SJCRH30 (cell line): ENCODE results near the gene GDI2. TPM values are rescaled to one million over a fixed set of nuclear protein-coding genes. Genes with fewer than 3 reads are reported as not detected.

Experiments used
- DNase-seq, 2 experiments: peaks; one replicate each; pipeline ENCODE4 v3.0.0-alpha.2; 2015 to 2020
- H3K27ac ChIP-seq: fragments of 250-450 bp; sonication (Bioruptor Pico); 2 replicates; pipeline ENCODE4 v1.5.1; 2020; ENCODE audit warnings: mild to moderate bottlenecking, moderate library complexity
- H3K27me3 ChIP-seq: fragments of 250-450 bp; sonication (Bioruptor Pico); 2 replicates; pipeline ENCODE4 v1.5.1; 2020; ENCODE audit warnings: mild to moderate bottlenecking, moderate library complexity
- H3K36me3 ChIP-seq: fragments of 250-450 bp; sonication (Bioruptor Pico); 2 replicates; pipeline ENCODE4 v1.5.1; 2020; ENCODE audit warnings: mild to moderate bottlenecking, moderate library complexity
- H3K4me1 ChIP-seq: fragments of 250-450 bp; sonication (Bioruptor Pico); 2 replicates; pipeline ENCODE4 v1.5.1; 2020; ENCODE audit warnings: mild to moderate bottlenecking, moderate library complexity
- H3K4me3 ChIP-seq: fragments of 250-450 bp; sonication (Bioruptor Pico); 2 replicates; pipeline ENCODE4 v1.5.1; 2020; ENCODE audit warnings: mild to moderate bottlenecking, moderate library complexity
- H3K9me3 ChIP-seq: fragments of 250-450 bp; sonication (Bioruptor Pico); replicated peaks from 2 replicates; pipeline ENCODE4 v1.5.1; 2020; ENCODE audit warnings: mild to moderate bottlenecking, moderate library complexity
- total RNA-seq: library from RNA; depleted of rRNA; stranded (reverse); fragments of >200 nt; shearing (Covaris generic); gene quantifications from 2 replicates; pipeline ENCODE4 v1.2.3, GENCODE V29; 2014; rRNA removed

Gene GDI2
- total RNA-seq, 1 experiment from 2014 or later = 291 TPM

GRCh38 chr10:5730766-5731165, 82.5 kb downstream of the GDI2 start:
- Histone ChIP-seq H3K27ac (no peak overlapping the region), H3K9me3 (no peaks in the 10 kb centered on the region), H3K4me3 (no peak overlapping the region), H3K36me3 (peaks cover 19% of the 10 kb centered on the region), H3K4me1 (no peaks in the 10 kb centered on the region), H3K27me3 (no peaks in the 10 kb centered on the region)
- DNase-seq = no peak

DNA sequence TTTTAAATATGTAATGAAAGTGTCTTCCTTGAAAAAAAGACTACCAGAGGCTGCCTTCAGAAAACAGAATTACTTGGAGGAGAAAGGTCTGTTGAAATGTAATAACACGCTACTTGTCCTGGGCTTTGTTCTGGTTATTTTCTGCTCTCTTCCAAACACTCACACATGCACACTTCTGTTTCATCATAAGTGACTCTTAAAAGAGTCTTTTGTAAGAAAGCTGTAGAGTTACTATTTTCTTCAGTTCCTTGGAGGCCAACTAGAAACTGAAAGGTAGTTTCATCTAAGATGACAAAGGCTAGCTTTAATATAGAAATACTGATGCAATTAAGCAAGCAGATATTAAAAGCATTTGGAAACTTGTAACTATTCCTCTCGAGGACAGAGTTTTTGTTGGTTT, 89.5 kb downstream of the GDI2 start:
- Histone ChIP-seq H3K4me1 (no peaks in the 10 kb centered on the region), H3K4me3 (no peak overlapping the region), H3K36me3 (peaks cover 13% of the 10 kb centered on the region), H3K27ac (no peak overlapping the region), H3K27me3 (no peaks in the 10 kb centered on the region), H3K9me3 (no peaks in the 10 kb centered on the region)
- no peak for DNase-seq

- Histone ChIP-seq H3K27me3 (no peaks in the 10 kb centered on the region), H3K9me3 (no peaks in the 10 kb centered on the region), H3K4me3 (no peak overlapping the region), H3K36me3 (peaks cover 13% of the 10 kb centered on the region), H3K27ac (no peak overlapping the region), H3K4me1 (no peaks in the 10 kb centered on the region)
- DNase-seq = no peak
These were observed 93.1 kb downstream of the GDI2 start for GRCh38 chr10:5720182-5720581.

DNA sequence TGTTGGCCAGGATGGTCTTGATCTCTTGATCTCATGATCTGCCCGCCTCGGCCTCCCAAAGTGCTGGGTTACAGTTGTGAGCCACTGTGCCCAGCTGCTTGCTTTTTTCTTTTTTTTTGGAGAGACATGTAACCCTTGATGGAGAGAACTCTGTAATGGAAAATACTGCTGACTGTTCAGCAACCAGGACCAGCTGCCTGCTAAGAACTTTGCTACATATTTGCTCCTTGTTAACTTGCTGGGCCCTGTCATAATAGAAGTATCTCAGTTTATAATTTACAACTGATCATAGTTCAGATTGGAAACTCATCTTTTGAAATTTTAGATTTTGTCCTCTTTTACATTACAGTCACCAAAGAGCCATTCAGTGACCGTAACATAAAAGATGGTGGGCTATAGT, 93.7 kb downstream of the GDI2 start:
- no peaks in the 10 kb centered on the region for H3K9me3 ChIP-seq
- no peaks in the 10 kb centered on the region for H3K27me3 ChIP-seq
- no peak overlapping the region for H3K27ac ChIP-seq
- H3K4me1 ChIP-seq = no peaks in the 10 kb centered on the region
- H3K4me3 ChIP-seq = no peak overlapping the region
- peaks cover 13% of the 10 kb centered on the region for H3K36me3 ChIP-seq
- no peak for DNase-seq

Other genes starting within 250 kb of the GDI2 start
- 1.2 and 1.3 TPM in 2 replicates for gene ASB13, start 146.8 kb downstream of the GDI2 start, total RNA-seq
- gene TASOR2, start 128.6 kb downstream of the GDI2 start, total RNA-seq = 63.2 and 73.8 TPM in 2 replicates
- gene ANKRD16, start 76.5 kb upstream of the GDI2 start, total RNA-seq = 2.9 and 5.6 TPM in 2 replicates
- 32.8 and 38.4 TPM in 2 replicates for gene FBH1, start 76.8 kb upstream of the GDI2 start, total RNA-seq
- gene IL15RA, start 164.1 kb upstream of the GDI2 start, total RNA-seq = not detected in 2 replicates
- not detected in 2 replicates for gene IL2RA, start 248.9 kb upstream of the GDI2 start, total RNA-seq